IPS-18a (cell line): ENCODE results near the gene SPATA25.

ENCODE experiments used
- H3K27ac ChIP-seq: one replicate; pipeline ENCODE4 v1.5.1; 2013; ENCODE audit warnings: low read length
- H3K27me3 ChIP-seq: one replicate; pipeline ENCODE4 v1.6.1; 2013; ENCODE audit warnings: mild to moderate bottlenecking, low read length; ENCODE audit not compliant: control insufficient read depth, insufficient read depth
- H3K36me3 ChIP-seq: one replicate; pipeline ENCODE4 v1.6.1; 2013; ENCODE audit warnings: low read depth, low read length; ENCODE audit not compliant: control insufficient read depth
- H3K4me1 ChIP-seq: one replicate; pipeline ENCODE4 v1.6.1; 2013; ENCODE audit warnings: low read depth, low read length; ENCODE audit not compliant: control insufficient read depth
- H3K4me3 ChIP-seq: one replicate; pipeline ENCODE4 v1.5.1; 2013; ENCODE audit warnings: low read length
- H3K9ac ChIP-seq: one replicate; pipeline ENCODE4 v1.6.1; 2013; ENCODE audit warnings: mild to moderate bottlenecking, low read length, moderate library complexity
- H3K9me3 ChIP-seq: one replicate; pipeline ENCODE4 v1.6.1; 2013; ENCODE audit warnings: low read depth, low read length; ENCODE audit not compliant: control insufficient read depth

The SPATA25 gene

DNA sequence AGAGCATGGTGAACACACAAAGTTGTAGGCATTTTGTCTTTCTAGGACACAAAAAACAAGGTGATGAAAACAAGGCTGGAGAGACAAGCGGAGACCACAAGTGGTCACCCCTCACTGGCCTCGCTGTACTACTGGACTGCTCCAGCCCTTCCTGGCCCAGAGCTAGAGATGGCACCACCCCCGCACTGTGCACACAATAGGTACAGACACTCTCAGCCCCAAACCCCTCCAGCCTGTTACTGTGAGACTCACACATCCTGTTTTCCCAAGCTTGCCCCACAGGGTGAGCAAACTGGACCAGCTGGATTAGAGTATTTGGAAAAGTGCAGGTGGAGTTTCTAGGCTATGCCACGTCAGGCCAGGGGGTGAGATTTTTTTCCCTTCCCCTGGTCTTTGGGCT lies 14.8 kb downstream of the SPATA25 start:
- Histone ChIP-seq H3K9me3 (no peaks in the 10 kb centered on the region), H3K4me3 (no peak overlapping the region), H3K4me1 (no peaks in the 10 kb centered on the region), H3K9ac (no peak overlapping the region), H3K27me3 (no peaks in the 10 kb centered on the region), H3K36me3 (no peaks in the 10 kb centered on the region), H3K27ac (no peak overlapping the region)

DNA sequence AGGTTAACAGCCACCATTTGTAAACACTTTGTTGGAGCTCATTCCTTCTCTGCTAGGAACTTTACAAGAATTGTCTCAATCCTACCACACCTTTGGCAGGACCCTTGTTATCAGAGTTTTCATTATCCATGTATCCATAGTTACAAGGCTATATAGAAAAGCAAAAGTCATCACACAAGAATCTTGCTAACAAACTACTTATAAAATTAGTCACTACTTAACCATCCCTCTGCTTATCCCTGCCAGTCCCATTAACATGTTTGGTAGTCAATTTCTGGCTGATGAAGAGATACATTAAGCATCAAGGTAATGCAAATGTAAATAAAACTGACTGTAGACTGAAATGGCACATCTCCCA lies 19.6 kb downstream of the SPATA25 start:
- H3K36me3 ChIP-seq: no peaks in the 10 kb centered on the region
- no peaks in the 10 kb centered on the region for H3K4me1 ChIP-seq
- no peaks in the 10 kb centered on the region for H3K9me3 ChIP-seq
- H3K4me3 ChIP-seq: no peak overlapping the region
- no peaks in the 10 kb centered on the region for H3K27me3 ChIP-seq
- H3K27ac ChIP-seq: no peak overlapping the region
- H3K9ac ChIP-seq: no peak overlapping the region

GRCh38 chr20:45867136-45867818 lies 20.1 kb downstream of the SPATA25 start:
- no peaks in the 10 kb centered on the region for H3K4me1 ChIP-seq
- H3K4me3 ChIP-seq: no peak overlapping the region
- H3K27me3 ChIP-seq: no peaks in the 10 kb centered on the region
- H3K36me3 ChIP-seq: no peaks in the 10 kb centered on the region
- no peak overlapping the region for H3K27ac ChIP-seq
- H3K9ac ChIP-seq: no peak overlapping the region
- no peaks in the 10 kb centered on the region for H3K9me3 ChIP-seq

GRCh38 chr20:45866454-45866853 lies 21.0 kb downstream of the SPATA25 start:
- Histone ChIP-seq H3K4me3 (no peak overlapping the region), H3K9ac (no peak overlapping the region), H3K27me3 (no peaks in the 10 kb centered on the region), H3K4me1 (no peaks in the 10 kb centered on the region), H3K27ac (no peak overlapping the region), H3K36me3 (no peaks in the 10 kb centered on the region), H3K9me3 (no peaks in the 10 kb centered on the region)

DNA sequence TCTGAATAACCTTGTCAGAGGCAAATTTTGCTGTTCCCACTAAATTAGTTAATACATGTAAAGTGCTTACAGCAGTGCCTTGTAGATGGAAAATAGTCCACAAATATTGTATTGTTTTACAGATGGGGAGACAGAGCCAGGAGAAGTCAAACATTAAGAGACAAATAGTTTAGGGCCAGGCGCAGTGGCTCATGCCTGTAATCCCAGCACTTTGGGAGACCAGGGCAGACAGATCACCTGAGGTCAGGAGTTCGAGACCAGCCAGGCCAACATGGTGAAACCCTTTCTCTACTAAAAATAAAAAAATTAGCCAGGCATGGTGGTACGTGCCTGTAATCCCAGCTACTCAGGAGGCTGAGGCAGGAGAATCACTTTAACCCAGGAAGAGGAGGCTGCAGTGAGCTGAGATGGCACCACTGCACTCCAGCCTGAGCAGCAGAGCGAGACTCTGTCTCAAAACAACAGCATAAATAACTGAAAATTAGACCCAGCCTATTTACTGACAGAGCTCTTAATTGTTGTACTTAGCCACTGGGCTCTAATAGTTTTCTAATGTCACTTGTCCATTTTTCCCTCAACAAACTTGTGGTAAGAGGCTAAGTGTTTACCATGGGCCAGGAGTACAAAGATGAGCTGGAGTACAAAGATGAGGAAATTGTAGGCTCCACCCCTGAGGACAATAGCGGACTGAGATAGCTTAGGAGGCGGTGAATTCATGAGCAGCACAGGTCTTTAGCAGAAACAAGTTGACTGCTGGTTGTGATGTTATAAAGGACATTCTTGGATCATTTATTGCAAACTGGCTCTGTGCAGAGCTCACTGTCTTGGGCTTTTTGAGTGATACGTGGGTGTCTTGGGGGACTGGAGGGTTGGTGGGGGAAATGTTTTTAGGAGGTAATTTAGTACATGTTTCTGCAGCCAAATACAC lies 23.6 kb downstream of the SPATA25 start:
- Histone ChIP-seq H3K27me3 (no peaks in the 10 kb centered on the region), H3K4me3 (no peak overlapping the region), H3K27ac (no peak overlapping the region), H3K9me3 (no peaks in the 10 kb centered on the region), H3K9ac (no peak overlapping the region), H3K4me1 (peaks cover 7% of the 10 kb centered on the region), H3K36me3 (no peaks in the 10 kb centered on the region)

DNA sequence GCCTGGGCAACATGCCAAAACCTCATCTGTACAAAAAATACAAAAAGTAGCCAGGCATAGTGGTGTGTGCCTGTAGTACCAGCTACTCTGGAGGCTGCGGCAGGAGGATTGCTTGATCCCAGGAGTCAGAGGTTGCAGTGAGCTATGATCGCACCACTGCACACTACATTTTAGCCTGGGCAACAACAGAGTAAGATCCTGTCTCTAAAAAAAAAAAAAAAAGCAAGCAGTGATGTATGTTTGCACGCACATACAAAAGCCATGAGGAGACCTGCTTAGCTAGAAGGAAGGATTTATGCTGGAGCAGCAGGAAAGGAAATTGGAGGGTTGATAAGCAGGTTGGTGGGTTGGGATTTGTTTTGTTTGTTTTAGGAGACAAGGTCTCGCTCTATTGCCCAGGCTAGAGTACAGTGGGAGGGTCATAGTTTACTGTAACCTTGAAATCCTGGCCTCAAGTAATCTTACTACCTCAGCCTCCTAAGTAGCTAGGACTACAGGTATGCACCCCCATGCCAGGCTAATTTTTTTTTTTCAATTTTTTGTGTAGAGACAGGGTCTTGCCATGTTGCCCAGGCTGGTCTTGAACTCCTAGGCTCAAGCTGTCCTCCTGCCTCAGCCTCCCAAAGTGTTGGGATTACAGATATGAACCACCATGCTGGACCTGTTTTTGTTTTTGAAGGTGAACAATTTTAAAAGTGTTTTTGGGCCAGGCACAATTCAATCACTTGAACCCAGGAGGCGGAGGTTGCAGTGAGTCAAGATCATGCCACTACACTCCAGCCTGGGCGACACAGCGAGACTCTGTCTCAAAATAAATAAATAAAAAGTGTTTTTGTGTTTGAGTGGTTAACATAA lies 26.0 kb downstream of the SPATA25 start:
- H3K36me3 ChIP-seq: no peaks in the 10 kb centered on the region
- no peak overlapping the region for H3K9ac ChIP-seq
- H3K9me3 ChIP-seq: no peaks in the 10 kb centered on the region
- H3K4me1 ChIP-seq: peaks cover 16% of the 10 kb centered on the region
- H3K27ac ChIP-seq: no peak overlapping the region
- no peak overlapping the region for H3K4me3 ChIP-seq
- no peaks in the 10 kb centered on the region for H3K27me3 ChIP-seq

DNA sequence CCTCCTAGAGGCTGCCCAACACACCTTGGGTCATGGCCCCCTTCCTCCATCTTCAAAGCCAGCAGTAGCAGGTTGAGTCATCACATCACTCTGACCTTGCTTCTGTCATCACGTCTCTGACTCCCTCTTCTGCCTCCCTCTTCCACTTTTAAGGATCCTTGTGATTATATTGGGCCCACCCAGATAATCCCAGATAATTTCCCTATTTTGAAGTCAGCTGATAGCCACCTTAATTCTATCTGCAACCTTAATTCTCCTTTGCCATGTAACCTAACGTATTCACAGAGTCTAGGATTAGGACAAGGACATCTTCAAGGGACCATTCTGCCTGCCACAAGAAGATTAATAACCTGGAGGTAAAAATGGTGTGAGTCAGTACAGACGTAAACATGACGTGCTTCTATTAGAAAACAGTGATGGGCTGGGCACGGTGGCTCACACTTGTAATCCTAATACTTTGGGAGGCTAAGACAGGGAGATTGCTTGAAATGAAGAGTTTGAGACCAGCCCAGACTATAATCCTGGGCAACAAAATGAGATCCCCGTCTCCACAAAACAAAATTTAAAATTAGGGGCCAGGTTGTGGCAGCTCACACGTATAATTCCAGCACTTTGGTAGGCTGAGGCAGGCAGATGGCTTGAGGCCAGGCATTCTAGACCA lies 26.7 kb downstream of the SPATA25 start:
- Histone ChIP-seq H3K27ac (no peak overlapping the region), H3K4me1 (peaks cover 16% of the 10 kb centered on the region), H3K9me3 (no peaks in the 10 kb centered on the region), H3K27me3 (no peaks in the 10 kb centered on the region), H3K36me3 (no peaks in the 10 kb centered on the region), H3K9ac (no peak overlapping the region), H3K4me3 (no peak overlapping the region)

- Histone ChIP-seq H3K27me3 (no peaks in the 10 kb centered on the region), H3K4me1 (peaks cover 16% of the 10 kb centered on the region), H3K36me3 (no peaks in the 10 kb centered on the region), H3K9me3 (no peaks in the 10 kb centered on the region), H3K4me3 (no peak overlapping the region), H3K27ac (no peak overlapping the region), H3K9ac (no peak overlapping the region)
Measured at GRCh38 chr20:45859916-45860315, 27.5 kb downstream of the SPATA25 start.

GRCh38 chr20:45857882-45858216 lies 29.6 kb downstream of the SPATA25 start:
- no peak overlapping the region for H3K27ac ChIP-seq

GRCh38 chr20:45857114-45857881 lies 30.1 kb downstream of the SPATA25 start, which contains the start of the genes ACOT8 and ZSWIM3:
ACOT8 (minus strand) TSS chr20:45857392; CDS start chr20:45857315, 77 bp downstream.
ZSWIM3 (plus strand) TSS chr20:45857614; CDS start chr20:45857826, 212 bp downstream.
- no peak within 1 kb of the TSS for H3K27ac ChIP-seq
- H3K4me1 ChIP-seq: peaks cover 25% of the 10 kb centered on the region
- H3K9me3 ChIP-seq: no peaks in the 10 kb centered on the region

More at GRCh38 chr20:45857882-45858216, 29.6 kb downstream of the SPATA25 start:
- no peaks in the 10 kb centered on the region for H3K27me3 ChIP-seq
- peak overlapping the region; percentile 70 for H3K4me3 ChIP-seq
- H3K9ac ChIP-seq: no peak overlapping the region
- H3K4me1 ChIP-seq: peaks cover 25% of the 10 kb centered on the region
- H3K9me3 ChIP-seq: no peaks in the 10 kb centered on the region
- H3K36me3 ChIP-seq: no peaks in the 10 kb centered on the region

More at GRCh38 chr20:45857114-45857881, 30.1 kb downstream of the SPATA25 start, which contains the start of the genes ACOT8 and ZSWIM3:
- H3K36me3 ChIP-seq: no peaks in the 10 kb centered on the region
- H3K4me3 ChIP-seq: peak within 1 kb of the TSS; percentile 70
- H3K9ac ChIP-seq: peak within 1 kb of the TSS; percentile 43
- H3K27me3 ChIP-seq: no peaks in the 10 kb centered on the region
